SK-N-SH treated with all-trans-retinoic acid at 6 μM for 48 hours (cell line): Measurements from ENCODE around the gene FAM237B.

Experiments used
- ARNTL ChIP-seq: fragments of 450-650 bp; formaldehyde crosslinking; IDR thresholded peaks from 2 replicates; pipeline ENCODE4 v1.5.0; 2020; ENCODE audit warnings: low read depth, mild to moderate bottlenecking, moderate library complexity, borderline replicate concordance
- ESRRG ChIP-seq: fragments of 250-450 bp; sonication (Bioruptor Pico); IDR thresholded peaks from 2 replicates; pipeline ENCODE4 v1.6.1; 2021; ENCODE audit warnings: mild to moderate bottlenecking
- GLIS3 ChIP-seq: fragments of 250-450 bp; sonication (Bioruptor Pico); IDR thresholded peaks from 2 replicates; pipeline ENCODE4 v1.5.0; 2020; ENCODE audit warnings: mild to moderate bottlenecking, moderate library complexity
- ISL1 ChIP-seq: fragments of 250-450 bp; sonication (Bioruptor Pico); IDR thresholded peaks from 2 replicates; pipeline ENCODE4 v2.1.2; 2022; ENCODE audit warnings: mild to moderate bottlenecking, moderate library complexity
- PPARA ChIP-seq: fragments of 250-450 bp; sonication (Bioruptor Pico); IDR thresholded peaks from 2 replicates; pipeline ENCODE4 v1.5.0; 2020; ENCODE audit warnings: mild to moderate bottlenecking, borderline replicate concordance
- RARB ChIP-seq: fragments of 250-450 bp; sonication (Bioruptor Pico); IDR thresholded peaks from 2 replicates; pipeline ENCODE4 v1.8.0; 2021; ENCODE audit warnings: mild to moderate bottlenecking, moderate library complexity
- SNAI2 ChIP-seq: fragments of 250-450 bp; sonication (Bioruptor Pico); IDR thresholded peaks from 2 replicates; pipeline ENCODE4 v1.5.0; 2020; ENCODE audit warnings: mild to moderate bottlenecking, moderate library complexity
- ZC3H10 ChIP-seq: fragments of 250-450 bp; sonication (Bioruptor Pico); IDR thresholded peaks from 2 replicates; pipeline ENCODE4 v1.5.1; 2021; ENCODE audit warnings: mild to moderate bottlenecking, moderate library complexity
- ZFP3 ChIP-seq: fragments of 250-450 bp; sonication (Bioruptor Pico); IDR thresholded peaks from 2 replicates; pipeline ENCODE4 v1.5.0; 2020; ENCODE audit warnings: mild to moderate bottlenecking, moderate library complexity
- ZFP30 ChIP-seq: fragments of 450-650 bp; formaldehyde crosslinking; IDR thresholded peaks from 2 replicates; pipeline ENCODE4 v1.5.0; 2022; ENCODE audit warnings: mild to moderate bottlenecking, moderate library complexity
- TF ChIP-seq, protein P1 (sequence below): fragments of 250-450 bp; sonication (Bioruptor Pico); IDR thresholded peaks from 2 replicates; pipeline ENCODE4 v1.8.0; 2020; ENCODE audit warnings: mild to moderate bottlenecking, moderate library complexity, borderline replicate concordance
- TF ChIP-seq, protein P2 (sequence below): fragments of 250-450 bp; sonication (Bioruptor Pico); IDR thresholded peaks from 2 replicates; pipeline ENCODE4 v1.5.1; 2020; ENCODE audit warnings: low read depth, mild to moderate bottlenecking, moderate library complexity
- TF ChIP-seq, protein P3 (sequence below): fragments of 250-450 bp; sonication (Bioruptor Pico); IDR thresholded peaks from 2 replicates; pipeline ENCODE4 v1.5.1; 2021; ENCODE audit warnings: mild to moderate bottlenecking, moderate library complexity
- TF ChIP-seq, protein P4 (sequence below): fragments of 250-450 bp; sonication (Bioruptor Pico); IDR thresholded peaks from 2 replicates; pipeline ENCODE4 v1.8.0; 2021; ENCODE audit warnings: low read depth, mild to moderate bottlenecking, moderate library complexity, borderline replicate concordance

DNA sequence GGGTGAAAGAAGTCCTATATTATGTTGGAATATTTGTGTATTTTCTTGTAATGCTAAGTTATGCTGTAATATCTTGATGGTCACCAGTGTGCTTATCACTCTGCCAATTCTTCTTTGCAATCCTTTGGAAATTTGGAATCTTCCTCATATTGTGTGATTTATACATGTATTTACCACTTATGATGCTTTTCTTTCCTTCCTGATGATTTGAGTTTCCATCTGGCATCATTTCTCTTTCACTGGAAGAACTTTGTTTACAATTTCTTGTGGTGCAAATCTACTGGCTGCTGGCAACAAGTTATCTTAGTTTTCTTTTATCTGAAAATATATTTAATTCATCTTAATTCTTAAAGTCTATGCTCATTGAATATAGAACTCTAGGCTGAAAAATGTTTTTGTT is 46.9 kb downstream of the FAM237B start:
- TF ChIP-seq, protein P1, sequence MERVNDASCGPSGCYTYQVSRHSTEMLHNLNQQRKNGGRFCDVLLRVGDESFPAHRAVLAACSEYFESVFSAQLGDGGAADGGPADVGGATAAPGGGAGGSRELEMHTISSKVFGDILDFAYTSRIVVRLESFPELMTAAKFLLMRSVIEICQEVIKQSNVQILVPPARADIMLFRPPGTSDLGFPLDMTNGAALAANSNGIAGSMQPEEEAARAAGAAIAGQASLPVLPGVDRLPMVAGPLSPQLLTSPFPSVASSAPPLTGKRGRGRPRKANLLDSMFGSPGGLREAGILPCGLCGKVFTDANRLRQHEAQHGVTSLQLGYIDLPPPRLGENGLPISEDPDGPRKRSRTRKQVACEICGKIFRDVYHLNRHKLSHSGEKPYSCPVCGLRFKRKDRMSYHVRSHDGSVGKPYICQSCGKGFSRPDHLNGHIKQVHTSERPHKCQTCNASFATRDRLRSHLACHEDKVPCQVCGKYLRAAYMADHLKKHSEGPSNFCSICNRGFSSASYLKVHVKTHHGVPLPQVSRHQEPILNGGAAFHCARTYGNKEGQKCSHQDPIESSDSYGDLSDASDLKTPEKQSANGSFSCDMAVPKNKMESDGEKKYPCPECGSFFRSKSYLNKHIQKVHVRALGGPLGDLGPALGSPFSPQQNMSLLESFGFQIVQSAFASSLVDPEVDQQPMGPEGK (CRISPR knock-in tag) = no peak
- TF ChIP-seq SNAI2 (CRISPR knock-in tag) = no peak
- TF ChIP-seq, protein P2, sequence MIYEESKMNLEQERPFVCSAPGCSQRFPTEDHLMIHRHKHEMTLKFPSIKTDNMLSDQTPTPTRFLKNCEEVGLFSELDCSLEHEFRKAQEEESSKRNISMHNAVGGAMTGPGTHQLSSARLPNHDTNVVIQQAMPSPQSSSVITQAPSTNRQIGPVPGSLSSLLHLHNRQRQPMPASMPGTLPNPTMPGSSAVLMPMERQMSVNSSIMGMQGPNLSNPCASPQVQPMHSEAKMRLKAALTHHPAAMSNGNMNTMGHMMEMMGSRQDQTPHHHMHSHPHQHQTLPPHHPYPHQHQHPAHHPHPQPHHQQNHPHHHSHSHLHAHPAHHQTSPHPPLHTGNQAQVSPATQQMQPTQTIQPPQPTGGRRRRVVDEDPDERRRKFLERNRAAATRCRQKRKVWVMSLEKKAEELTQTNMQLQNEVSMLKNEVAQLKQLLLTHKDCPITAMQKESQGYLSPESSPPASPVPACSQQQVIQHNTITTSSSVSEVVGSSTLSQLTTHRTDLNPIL (CRISPR knock-in tag) = no peak
- TF ChIP-seq GLIS3 (CRISPR knock-in tag) = no peak
- no peak for TF ChIP-seq RARB (CRISPR knock-in tag)
- TF ChIP-seq, protein P3, sequence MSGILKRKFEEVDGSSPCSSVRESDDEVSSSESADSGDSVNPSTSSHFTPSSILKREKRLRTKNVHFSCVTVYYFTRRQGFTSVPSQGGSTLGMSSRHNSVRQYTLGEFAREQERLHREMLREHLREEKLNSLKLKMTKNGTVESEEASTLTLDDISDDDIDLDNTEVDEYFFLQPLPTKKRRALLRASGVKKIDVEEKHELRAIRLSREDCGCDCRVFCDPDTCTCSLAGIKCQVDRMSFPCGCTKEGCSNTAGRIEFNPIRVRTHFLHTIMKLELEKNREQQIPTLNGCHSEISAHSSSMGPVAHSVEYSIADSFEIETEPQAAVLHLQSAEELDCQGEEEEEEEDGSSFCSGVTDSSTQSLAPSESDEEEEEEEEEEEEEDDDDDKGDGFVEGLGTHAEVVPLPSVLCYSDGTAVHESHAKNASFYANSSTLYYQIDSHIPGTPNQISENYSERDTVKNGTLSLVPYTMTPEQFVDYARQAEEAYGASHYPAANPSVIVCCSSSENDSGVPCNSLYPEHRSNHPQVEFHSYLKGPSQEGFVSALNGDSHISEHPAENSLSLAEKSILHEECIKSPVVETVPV = no peak
- no peak for TF ChIP-seq ZC3H10 (CRISPR knock-in tag)
- TF ChIP-seq ARNTL = no peak
- no peak for TF ChIP-seq ISL1
- no peak for TF ChIP-seq ZFP3 (CRISPR knock-in tag)
- TF ChIP-seq, protein P4, sequence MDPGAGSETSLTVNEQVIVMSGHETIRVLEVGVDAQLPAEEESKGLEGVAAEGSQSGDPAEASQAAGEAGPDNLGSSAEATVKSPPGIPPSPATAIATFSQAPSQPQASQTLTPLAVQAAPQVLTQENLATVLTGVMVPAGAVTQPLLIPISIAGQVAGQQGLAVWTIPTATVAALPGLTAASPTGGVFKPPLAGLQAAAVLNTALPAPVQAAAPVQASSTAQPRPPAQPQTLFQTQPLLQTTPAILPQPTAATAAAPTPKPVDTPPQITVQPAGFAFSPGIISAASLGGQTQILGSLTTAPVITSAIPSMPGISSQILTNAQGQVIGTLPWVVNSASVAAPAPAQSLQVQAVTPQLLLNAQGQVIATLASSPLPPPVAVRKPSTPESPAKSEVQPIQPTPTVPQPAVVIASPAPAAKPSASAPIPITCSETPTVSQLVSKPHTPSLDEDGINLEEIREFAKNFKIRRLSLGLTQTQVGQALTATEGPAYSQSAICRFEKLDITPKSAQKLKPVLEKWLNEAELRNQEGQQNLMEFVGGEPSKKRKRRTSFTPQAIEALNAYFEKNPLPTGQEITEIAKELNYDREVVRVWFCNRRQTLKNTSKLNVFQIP (CRISPR knock-in tag) = no peak
- no peak for TF ChIP-seq PPARA
- TF ChIP-seq ESRRG (CRISPR knock-in tag) = no peak
- no peak for TF ChIP-seq ZFP30 (CRISPR knock-in tag)
